HEK293 (cell line): ENCODE measurements around the gene NAT16.

ENCODE experiments used
- GLIS1 ChIP-seq: fragments of 450-650 bp; formaldehyde crosslinking; IDR thresholded peaks from 2 replicates; pipeline ENCODE4 v1.5.1; 2016; ENCODE audit warnings: missing biosample characterization, missing genetic modification characterization
- GLIS2 ChIP-seq: fragments of 450-650 bp; formaldehyde crosslinking; IDR thresholded peaks from 2 replicates; pipeline ENCODE4 v1.5.1; 2016; ENCODE audit warnings: missing biosample characterization, missing genetic modification characterization
- KLF1 ChIP-seq: fragments of 450-650 bp; formaldehyde crosslinking; IDR thresholded peaks from 2 replicates; pipeline ENCODE4 v1.5.1; 2016; ENCODE audit warnings: missing biosample characterization, missing genetic modification characterization
- PATZ1 ChIP-seq: fragments of 450-650 bp; formaldehyde crosslinking; IDR thresholded peaks from 2 replicates; pipeline ENCODE4 v1.5.1; 2016; ENCODE audit warnings: missing biosample characterization, missing genetic modification characterization
- SCRT2 ChIP-seq: fragments of 450-650 bp; formaldehyde crosslinking; IDR thresholded peaks from 2 replicates; pipeline ENCODE4 v1.5.1; 2016; ENCODE audit warnings: missing biosample characterization, missing genetic modification characterization
- ZBTB21 ChIP-seq: fragments of 450-650 bp; formaldehyde crosslinking; IDR thresholded peaks from 2 replicates; pipeline ENCODE4 v1.5.1; 2017; ENCODE audit warnings: missing biosample characterization, missing genetic modification characterization
- ZEB2 ChIP-seq: fragments of 450-650 bp; formaldehyde crosslinking; IDR thresholded peaks from 2 replicates; pipeline ENCODE4 v1.5.1; 2016; ENCODE audit warnings: missing biosample characterization, missing genetic modification characterization
- ZFHX2 ChIP-seq: fragments of 450-650 bp; formaldehyde crosslinking; conservative IDR thresholded peaks from 2 replicates; pipeline ENCODE4 v1.5.1; 2016; ENCODE audit warnings: missing biosample characterization, missing genetic modification characterization
- ZNF140 ChIP-seq: fragments of 450-650 bp; formaldehyde crosslinking; IDR thresholded peaks from 2 replicates; pipeline ENCODE4 v1.5.1; 2016; ENCODE audit warnings: missing biosample characterization, missing genetic modification characterization
- ZNF157 ChIP-seq: fragments of 450-650 bp; formaldehyde crosslinking; IDR thresholded peaks from 2 replicates; pipeline ENCODE4 v1.5.1; 2016; ENCODE audit warnings: missing biosample characterization, missing genetic modification characterization
- ZNF292 ChIP-seq: fragments of 450-650 bp; formaldehyde crosslinking; IDR thresholded peaks from 2 replicates; pipeline ENCODE4 v1.5.1; 2016; ENCODE audit warnings: low read depth, missing biosample characterization, missing genetic modification characterization, borderline replicate concordance
- ZNF391 ChIP-seq: fragments of 450-650 bp; formaldehyde crosslinking; IDR thresholded peaks from 2 replicates; pipeline ENCODE4 v1.5.1; 2016; ENCODE audit warnings: low read depth, missing biosample characterization, missing genetic modification characterization, borderline replicate concordance
- ZNF501 ChIP-seq: fragments of 450-650 bp; formaldehyde crosslinking; IDR thresholded peaks from 2 replicates; pipeline ENCODE4 v1.5.1; 2016; ENCODE audit warnings: missing biosample characterization, missing genetic modification characterization
- ZNF514 ChIP-seq: fragments of 450-650 bp; formaldehyde crosslinking; IDR thresholded peaks from 2 replicates; pipeline ENCODE4 v1.5.1; 2016; ENCODE audit warnings: missing biosample characterization, missing genetic modification characterization
- ZNF585B ChIP-seq: fragments of 450-650 bp; formaldehyde crosslinking; IDR thresholded peaks from 2 replicates; pipeline ENCODE4 v1.5.1; 2016; ENCODE audit warnings: missing biosample characterization, missing genetic modification characterization
- ZNF600 ChIP-seq: fragments of 450-650 bp; formaldehyde crosslinking; IDR thresholded peaks from 2 replicates; pipeline ENCODE4 v1.5.1; 2016; ENCODE audit warnings: missing biosample characterization, missing genetic modification characterization
- ZNF785 ChIP-seq: fragments of 450-650 bp; formaldehyde crosslinking; IDR thresholded peaks from 2 replicates; pipeline ENCODE4 v1.5.1; 2016; ENCODE audit warnings: missing biosample characterization, missing genetic modification characterization
- ZNF843 ChIP-seq: fragments of 450-650 bp; formaldehyde crosslinking; IDR thresholded peaks from 2 replicates; pipeline ENCODE4 v1.5.1; 2016; ENCODE audit warnings: missing biosample characterization, missing genetic modification characterization
- ZSCAN18 ChIP-seq: fragments of 450-650 bp; formaldehyde crosslinking; IDR thresholded peaks from 2 replicates; pipeline ENCODE4 v1.5.1; 2016; ENCODE audit warnings: missing biosample characterization, missing genetic modification characterization
- ZSCAN23 ChIP-seq: fragments of 450-650 bp; formaldehyde crosslinking; IDR thresholded peaks from 2 replicates; pipeline ENCODE4 v1.5.1; 2016; ENCODE audit warnings: missing biosample characterization, missing genetic modification characterization
- TF ChIP-seq, protein P1 (sequence below): fragments of 450-650 bp; formaldehyde crosslinking; IDR thresholded peaks from 2 replicates; pipeline ENCODE4 v1.5.1; 2017; ENCODE audit warnings: missing biosample characterization, missing genetic modification characterization
- TF ChIP-seq, protein P2 (sequence below): fragments of 450-650 bp; formaldehyde crosslinking; IDR thresholded peaks from 2 replicates; pipeline ENCODE4 v1.5.1; 2016; ENCODE audit warnings: missing biosample characterization, missing genetic modification characterization
- TF ChIP-seq, protein P3 (sequence below): fragments of 450-650 bp; formaldehyde crosslinking; IDR thresholded peaks from 2 replicates; pipeline ENCODE4 v1.5.1; 2016; ENCODE audit warnings: missing biosample characterization, missing genetic modification characterization
- TF ChIP-seq, protein P4 (sequence below): fragments of 450-650 bp; IDR thresholded peaks from 2 replicates; pipeline ENCODE4 v1.5.1; 2018; ENCODE audit warnings: missing biosample characterization, missing genetic modification characterization
- TF ChIP-seq, protein P5 (sequence below): fragments of 450-650 bp; formaldehyde crosslinking; IDR thresholded peaks from 2 replicates; pipeline ENCODE4 v1.5.1; 2016; ENCODE audit warnings: missing biosample characterization, missing genetic modification characterization

The NAT16 gene

GRCh38 chr7:101163279-101164070 is 16.6 kb downstream of the NAT16 start (continued):
- TF ChIP-seq ZSCAN23 (tag by site-specific recombination) (0 out of 2 replicates have a peak, but pooled peaks have one; percentile 38), ZNF843 (tag by site-specific recombination) (no peak; the same call in 1 of the 2 replicates), ZNF785 (tag by site-specific recombination) (peak; percentile 62; the same call in 1 of the 2 replicates), ZNF501 (tag by site-specific recombination) (peak; percentile 39; the same call in 1 of the 2 replicates), GLIS2 (peak; percentile 85), SCRT2 (tag by site-specific recombination) (peak; percentile 42; the same call in 1 of the 2 replicates), ZNF157 (tag by site-specific recombination) (no peak), ZNF585B (tag by site-specific recombination) (no peak), ZNF514 (tag by site-specific recombination) (no peak), ZNF292 (tag by site-specific recombination) (no peak), PATZ1 (tag by site-specific recombination) (peak; percentile 85), ZNF140 (tag by site-specific recombination) (no peak), GLIS1 (tag by site-specific recombination) (peak; percentile 67), KLF1 (peak; percentile 82), ZNF600 (tag by site-specific recombination) (peak; percentile 98), ZNF391 (tag by site-specific recombination) (0 out of 2 replicates have a peak, but pooled peaks have one; percentile 49), ZFHX2 (tag by site-specific recombination) (peak; percentile 100), ZEB2 (tag by site-specific recombination) (peak; percentile 69), ZBTB21 (peak; percentile 35; the same call in 1 of the 2 replicates), ZSCAN18 (tag by site-specific recombination) (no peak)
- TF ChIP-seq, protein P1, sequence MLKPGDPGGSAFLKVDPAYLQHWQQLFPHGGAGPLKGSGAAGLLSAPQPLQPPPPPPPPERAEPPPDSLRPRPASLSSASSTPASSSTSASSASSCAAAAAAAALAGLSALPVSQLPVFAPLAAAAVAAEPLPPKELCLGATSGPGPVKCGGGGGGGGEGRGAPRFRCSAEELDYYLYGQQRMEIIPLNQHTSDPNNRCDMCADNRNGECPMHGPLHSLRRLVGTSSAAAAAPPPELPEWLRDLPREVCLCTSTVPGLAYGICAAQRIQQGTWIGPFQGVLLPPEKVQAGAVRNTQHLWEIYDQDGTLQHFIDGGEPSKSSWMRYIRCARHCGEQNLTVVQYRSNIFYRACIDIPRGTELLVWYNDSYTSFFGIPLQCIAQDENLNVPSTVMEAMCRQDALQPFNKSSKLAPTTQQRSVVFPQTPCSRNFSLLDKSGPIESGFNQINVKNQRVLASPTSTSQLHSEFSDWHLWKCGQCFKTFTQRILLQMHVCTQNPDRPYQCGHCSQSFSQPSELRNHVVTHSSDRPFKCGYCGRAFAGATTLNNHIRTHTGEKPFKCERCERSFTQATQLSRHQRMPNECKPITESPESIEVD = no peak
- TF ChIP-seq, protein P2, sequence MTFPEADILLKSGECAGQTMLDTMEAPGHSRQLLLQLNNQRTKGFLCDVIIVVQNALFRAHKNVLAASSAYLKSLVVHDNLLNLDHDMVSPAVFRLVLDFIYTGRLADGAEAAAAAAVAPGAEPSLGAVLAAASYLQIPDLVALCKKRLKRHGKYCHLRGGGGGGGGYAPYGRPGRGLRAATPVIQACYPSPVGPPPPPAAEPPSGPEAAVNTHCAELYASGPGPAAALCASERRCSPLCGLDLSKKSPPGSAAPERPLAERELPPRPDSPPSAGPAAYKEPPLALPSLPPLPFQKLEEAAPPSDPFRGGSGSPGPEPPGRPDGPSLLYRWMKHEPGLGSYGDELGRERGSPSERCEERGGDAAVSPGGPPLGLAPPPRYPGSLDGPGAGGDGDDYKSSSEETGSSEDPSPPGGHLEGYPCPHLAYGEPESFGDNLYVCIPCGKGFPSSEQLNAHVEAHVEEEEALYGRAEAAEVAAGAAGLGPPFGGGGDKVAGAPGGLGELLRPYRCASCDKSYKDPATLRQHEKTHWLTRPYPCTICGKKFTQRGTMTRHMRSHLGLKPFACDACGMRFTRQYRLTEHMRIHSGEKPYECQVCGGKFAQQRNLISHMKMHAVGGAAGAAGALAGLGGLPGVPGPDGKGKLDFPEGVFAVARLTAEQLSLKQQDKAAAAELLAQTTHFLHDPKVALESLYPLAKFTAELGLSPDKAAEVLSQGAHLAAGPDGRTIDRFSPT (tag by site-specific recombination) = no peak
- TF ChIP-seq, protein P3, sequence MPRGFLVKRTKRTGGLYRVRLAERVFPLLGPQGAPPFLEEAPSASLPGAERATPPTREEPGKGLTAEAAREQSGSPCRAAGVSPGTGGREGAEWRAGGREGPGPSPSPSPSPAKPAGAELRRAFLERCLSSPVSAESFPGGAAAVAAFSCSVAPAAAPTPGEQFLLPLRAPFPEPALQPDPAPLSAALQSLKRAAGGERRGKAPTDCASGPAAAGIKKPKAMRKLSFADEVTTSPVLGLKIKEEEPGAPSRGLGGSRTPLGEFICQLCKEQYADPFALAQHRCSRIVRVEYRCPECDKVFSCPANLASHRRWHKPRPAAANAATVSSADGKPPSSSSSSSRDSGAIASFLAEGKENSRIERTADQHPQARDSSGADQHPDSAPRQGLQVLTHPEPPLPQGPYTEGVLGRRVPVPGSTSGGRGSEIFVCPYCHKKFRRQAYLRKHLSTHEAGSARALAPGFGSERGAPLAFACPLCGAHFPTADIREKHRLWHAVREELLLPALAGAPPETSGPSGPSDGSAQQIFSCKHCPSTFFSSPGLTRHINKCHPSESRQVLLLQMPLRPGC (tag by site-specific recombination) = peak; percentile 54; the same call in 1 of the 2 replicates
- TF ChIP-seq, protein P4, sequence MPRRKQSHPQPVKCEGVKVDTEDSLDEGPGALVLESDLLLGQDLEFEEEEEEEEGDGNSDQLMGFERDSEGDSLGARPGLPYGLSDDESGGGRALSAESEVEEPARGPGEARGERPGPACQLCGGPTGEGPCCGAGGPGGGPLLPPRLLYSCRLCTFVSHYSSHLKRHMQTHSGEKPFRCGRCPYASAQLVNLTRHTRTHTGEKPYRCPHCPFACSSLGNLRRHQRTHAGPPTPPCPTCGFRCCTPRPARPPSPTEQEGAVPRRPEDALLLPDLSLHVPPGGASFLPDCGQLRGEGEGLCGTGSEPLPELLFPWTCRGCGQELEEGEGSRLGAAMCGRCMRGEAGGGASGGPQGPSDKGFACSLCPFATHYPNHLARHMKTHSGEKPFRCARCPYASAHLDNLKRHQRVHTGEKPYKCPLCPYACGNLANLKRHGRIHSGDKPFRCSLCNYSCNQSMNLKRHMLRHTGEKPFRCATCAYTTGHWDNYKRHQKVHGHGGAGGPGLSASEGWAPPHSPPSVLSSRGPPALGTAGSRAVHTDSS (tag by site-specific recombination) = peak; percentile 76
- TF ChIP-seq, protein P5, sequence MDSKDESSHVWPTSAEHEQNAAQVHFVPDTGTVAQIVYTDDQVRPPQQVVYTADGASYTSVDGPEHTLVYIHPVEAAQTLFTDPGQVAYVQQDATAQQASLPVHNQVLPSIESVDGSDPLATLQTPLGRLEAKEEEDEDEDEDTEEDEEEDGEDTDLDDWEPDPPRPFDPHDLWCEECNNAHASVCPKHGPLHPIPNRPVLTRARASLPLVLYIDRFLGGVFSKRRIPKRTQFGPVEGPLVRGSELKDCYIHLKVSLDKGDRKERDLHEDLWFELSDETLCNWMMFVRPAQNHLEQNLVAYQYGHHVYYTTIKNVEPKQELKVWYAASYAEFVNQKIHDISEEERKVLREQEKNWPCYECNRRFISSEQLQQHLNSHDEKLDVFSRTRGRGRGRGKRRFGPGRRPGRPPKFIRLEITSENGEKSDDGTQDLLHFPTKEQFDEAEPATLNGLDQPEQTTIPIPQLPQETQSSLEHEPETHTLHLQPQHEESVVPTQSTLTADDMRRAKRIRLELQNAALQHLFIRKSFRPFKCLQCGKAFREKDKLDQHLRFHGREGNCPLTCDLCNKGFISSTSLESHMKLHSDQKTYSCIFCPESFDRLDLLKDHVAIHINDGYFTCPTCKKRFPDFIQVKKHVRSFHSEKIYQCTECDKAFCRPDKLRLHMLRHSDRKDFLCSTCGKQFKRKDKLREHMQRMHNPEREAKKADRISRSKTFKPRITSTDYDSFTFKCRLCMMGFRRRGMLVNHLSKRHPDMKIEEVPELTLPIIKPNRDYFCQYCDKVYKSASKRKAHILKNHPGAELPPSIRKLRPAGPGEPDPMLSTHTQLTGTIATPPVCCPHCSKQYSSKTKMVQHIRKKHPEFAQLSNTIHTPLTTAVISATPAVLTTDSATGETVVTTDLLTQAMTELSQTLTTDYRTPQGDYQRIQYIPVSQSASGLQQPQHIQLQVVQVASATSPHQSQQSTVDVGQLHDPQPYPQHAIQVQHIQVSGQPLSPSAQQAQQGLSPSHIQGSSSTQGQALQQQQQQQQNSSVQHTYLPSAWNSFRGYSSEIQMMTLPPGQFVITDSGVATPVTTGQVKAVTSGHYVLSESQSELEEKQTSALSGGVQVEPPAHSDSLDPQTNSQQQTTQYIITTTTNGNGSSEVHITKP (tag by site-specific recombination) = no peak
